BE2C (cell line): ENCODE measurements around the gene ZGPAT.
"Not testable (repeated sequence)": the region's sequence is repeated elsewhere in the genome, so short reads cannot be mapped to it uniquely, and the experiment has no call there.

Experiments used
- DNase-seq: peaks from one replicate; pipeline ENCODE4 v3.0.0-alpha.2; 2020
- H3K27me3 ChIP-seq: fragments of 250-450 bp; sonication (Bioruptor Pico); 2 replicates; pipeline ENCODE4 v1.5.1; 2020; ENCODE audit warnings: mild to moderate bottlenecking
- H3K36me3 ChIP-seq: fragments of 250-450 bp; sonication (Bioruptor Pico); 2 replicates; pipeline ENCODE4 v1.5.1; 2020; ENCODE audit warnings: mild to moderate bottlenecking
- H3K4me1 ChIP-seq: fragments of 250-450 bp; sonication (Bioruptor Pico); 2 replicates; pipeline ENCODE4 v1.5.1; 2020
- H3K4me3 ChIP-seq: 2 replicates; pipeline ENCODE4 v1.5.1; 2011; ENCODE audit warnings: low read depth, low read length
- H3K9me3 ChIP-seq: fragments of 250-450 bp; sonication (Bioruptor Pico); 2 replicates; pipeline ENCODE4 v1.5.1; 2020
- CTCF ChIP-seq: IDR thresholded peaks from 2 replicates; pipeline ENCODE4 v1.5.1; 2012; ENCODE audit warnings: mild to moderate bottlenecking, low read depth, low read length

The ZGPAT gene

GRCh38 chr20:63712191-63712590 is 4.4 kb downstream of the ZGPAT start:
- Histone ChIP-seq H3K4me3 (no peak overlapping the region), H3K36me3 (peaks cover 46% of the 10 kb centered on the region), H3K27me3 (no peaks in the 10 kb centered on the region), H3K9me3 (no peaks in the 10 kb centered on the region; the same call in 1 of the 2 replicates), H3K4me1 (no peaks in the 10 kb centered on the region)
- no peak for DNase-seq
- no peak for TF ChIP-seq CTCF

- no peaks in the 10 kb centered on the region; the same call in 1 of the 2 replicates for H3K9me3 ChIP-seq
Observed at GRCh38 chr20:63714858-63715257, 7.0 kb downstream of the ZGPAT start.

GRCh38 chr20:63718996-63719395 is 11.2 kb downstream of the ZGPAT start:
- H3K9me3 ChIP-seq = no peaks in the 10 kb centered on the region; the same call in 1 of the 2 replicates
- peaks cover 43% of the 10 kb centered on the region for H3K36me3 ChIP-seq
- no peaks in the 10 kb centered on the region for H3K27me3 ChIP-seq
- H3K4me1 ChIP-seq = no peaks in the 10 kb centered on the region
- no peak overlapping the region for H3K4me3 ChIP-seq
- no peak for DNase-seq
- TF ChIP-seq CTCF = no peak

More at GRCh38 chr20:63714858-63715257, 7.0 kb downstream of the ZGPAT start:
- Histone ChIP-seq H3K4me1 (no peaks in the 10 kb centered on the region), H3K4me3 (no peak overlapping the region), H3K27me3 (no peaks in the 10 kb centered on the region), H3K36me3 (peaks cover 57% of the 10 kb centered on the region)
- no peak for DNase-seq
- TF ChIP-seq CTCF = no peak

- not testable (repeated sequence) for H3K4me3 ChIP-seq, H3K9me3 ChIP-seq, DNase-seq, H3K27me3 ChIP-seq, H3K4me1 ChIP-seq
- peaks cover 27% of the 10 kb centered on the region for H3K36me3 ChIP-seq
Observed at GRCh38 chr20:63722967-63723622, 15.3 kb downstream of the ZGPAT start.

GRCh38 chr20:63730189-63730733 is 22.4 kb downstream of the ZGPAT start:
- not testable (repeated sequence) for DNase-seq, H3K4me3 ChIP-seq, H3K9me3 ChIP-seq, H3K4me1 ChIP-seq, H3K27me3 ChIP-seq
- H3K36me3 ChIP-seq = peaks cover 29% of the 10 kb centered on the region

GRCh38 chr20:63731410-63731809 is 23.6 kb downstream of the ZGPAT start:
- H3K27me3 ChIP-seq = no peaks in the 10 kb centered on the region
- H3K4me1 ChIP-seq = no peaks in the 10 kb centered on the region
- TF ChIP-seq CTCF = no peak
- no peak overlapping the region for H3K4me3 ChIP-seq
- no peak for DNase-seq
- H3K9me3 ChIP-seq = no peaks in the 10 kb centered on the region
- peaks cover 33% of the 10 kb centered on the region for H3K36me3 ChIP-seq

- Histone ChIP-seq H3K4me3 (no peak overlapping the region), H3K27me3 (no peaks in the 10 kb centered on the region), H3K9me3 (no peaks in the 10 kb centered on the region), H3K36me3 (peaks cover 33% of the 10 kb centered on the region), H3K4me1 (no peaks in the 10 kb centered on the region)
- TF ChIP-seq CTCF = no peak
- DNase-seq = no peak
Observed at GRCh38 chr20:63732118-63733095, 24.6 kb downstream of the ZGPAT start.
